ENCODE data around the gene SRRM2. TPM values are rescaled to one million over a fixed set of nuclear protein-coding genes. Genes with fewer than 3 reads are reported as not detected.

The SRRM2 gene
- total RNA-seq, 4 donors from 2014 or later: 545 to 3,500 (median 1,361) TPM

- 80% methylated on average over 18 of the region's 20 CpGs; no CpG with 5 or more reads in 1 of the 2 donors for WGBS, 2 donors (ENCODE audit: low coverage in 1 of 2)
- Histone ChIP-seq H3K4me1 (peaks cover 0 to 2% (median 0%) of the 10 kb centered on the region in 4 donors), H3K36me3 (peaks cover 0 to 21% (median 9%) of the 10 kb centered on the region in 4 donors), H3K27me3 (peaks cover 8% of the 10 kb centered on the region), H3K27ac (no peak overlapping the region), H3K4me3 (no peak overlapping the region), H3K9me3 (no peaks in the 10 kb centered on the region)
- no peak for DNase-seq
- in situ Hi-C loops (cut with MboI; ENCODE audit: low pct_ligation_motif_present in 1 of 4, low pct_unique_long_range_greater_than_20kb in 1 of 4, low sequenced_read_pairs in 3 of 4): no loop called here
- TF ChIP-seq, protein P1, sequence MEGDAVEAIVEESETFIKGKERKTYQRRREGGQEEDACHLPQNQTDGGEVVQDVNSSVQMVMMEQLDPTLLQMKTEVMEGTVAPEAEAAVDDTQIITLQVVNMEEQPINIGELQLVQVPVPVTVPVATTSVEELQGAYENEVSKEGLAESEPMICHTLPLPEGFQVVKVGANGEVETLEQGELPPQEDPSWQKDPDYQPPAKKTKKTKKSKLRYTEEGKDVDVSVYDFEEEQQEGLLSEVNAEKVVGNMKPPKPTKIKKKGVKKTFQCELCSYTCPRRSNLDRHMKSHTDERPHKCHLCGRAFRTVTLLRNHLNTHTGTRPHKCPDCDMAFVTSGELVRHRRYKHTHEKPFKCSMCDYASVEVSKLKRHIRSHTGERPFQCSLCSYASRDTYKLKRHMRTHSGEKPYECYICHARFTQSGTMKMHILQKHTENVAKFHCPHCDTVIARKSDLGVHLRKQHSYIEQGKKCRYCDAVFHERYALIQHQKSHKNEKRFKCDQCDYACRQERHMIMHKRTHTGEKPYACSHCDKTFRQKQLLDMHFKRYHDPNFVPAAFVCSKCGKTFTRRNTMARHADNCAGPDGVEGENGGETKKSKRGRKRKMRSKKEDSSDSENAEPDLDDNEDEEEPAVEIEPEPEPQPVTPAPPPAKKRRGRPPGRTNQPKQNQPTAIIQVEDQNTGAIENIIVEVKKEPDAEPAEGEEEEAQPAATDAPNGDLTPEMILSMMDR (IDR thresholded peaks at IDR 0.05): no peak
- TF ChIP-seq EP300 (IDR thresholded peaks at IDR 0.05; ENCODE audit: low read depth) (no peak), POLR2A (IDR thresholded peaks at IDR 0.05) (no peak), POLR2AphosphoS5 (IDR thresholded peaks at IDR 0.05) (no peak)
- intact Hi-C loops (cut with DNase I; ENCODE audit: low total_unique reads): no loop called here
These were observed 42.3 kb upstream of the SRRM2 start for GRCh38 chr16:2710021-2710710.

DNA sequence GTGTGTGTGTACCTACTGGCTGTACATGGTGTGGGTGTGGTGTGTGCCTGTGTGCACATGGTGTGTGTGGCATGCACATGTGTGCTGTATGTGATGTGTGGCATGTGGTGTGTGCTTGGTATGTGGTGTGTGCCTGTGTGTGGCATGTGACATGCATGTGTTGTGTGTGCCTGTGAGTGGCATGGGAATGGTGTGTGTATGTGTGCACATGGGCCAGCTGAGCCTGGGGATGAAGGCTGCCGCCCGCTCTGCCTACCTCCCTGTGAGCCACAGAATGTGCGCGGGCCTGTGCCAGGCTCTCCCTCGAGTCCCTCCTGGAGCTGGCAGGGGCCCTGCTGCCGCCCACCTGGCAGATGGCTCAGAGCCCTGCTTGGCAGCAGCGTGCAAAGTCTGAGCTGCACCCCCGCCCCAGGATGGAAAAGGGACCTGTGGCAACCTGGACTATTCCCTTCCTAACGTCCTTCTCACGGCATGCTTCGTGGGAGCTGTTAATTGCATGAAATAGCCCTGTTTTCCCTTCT lies 41.7 kb upstream of the SRRM2 start:
- in situ Hi-C loops (cut with MboI; ENCODE audit: low pct_ligation_motif_present in 1 of 4, low pct_unique_long_range_greater_than_20kb in 1 of 4, low sequenced_read_pairs in 3 of 4): no loop called here
- no peak overlapping the region for H3K4me3 ChIP-seq
- H3K27me3 ChIP-seq: peaks cover 11% of the 10 kb centered on the region
- H3K36me3 ChIP-seq: peaks cover 0 to 21% (median 9%) of the 10 kb centered on the region in 4 donors
- intact Hi-C loops (cut with DNase I; ENCODE audit: low total_unique reads): no loop called here
- TF ChIP-seq, protein P1 (IDR thresholded peaks at IDR 0.05): no peak
- TF ChIP-seq POLR2A (IDR thresholded peaks at IDR 0.05): peak; percentile 8
- no peak for TF ChIP-seq EP300 (IDR thresholded peaks at IDR 0.05; ENCODE audit: low read depth)
- no peak for TF ChIP-seq POLR2AphosphoS5 (IDR thresholded peaks at IDR 0.05)
- DNase-seq: no peak
- no peak overlapping the region for H3K27ac ChIP-seq
- no peaks in the 10 kb centered on the region for H3K9me3 ChIP-seq
- H3K4me1 ChIP-seq: peaks cover 0 to 9% (median 1%) of the 10 kb centered on the region in 4 donors
- 70% methylated on average over 11 of the region's 11 CpGs; no CpG with 5 or more reads in 1 of the 2 donors for WGBS, 2 donors (ENCODE audit: low coverage in 1 of 2)

DNA sequence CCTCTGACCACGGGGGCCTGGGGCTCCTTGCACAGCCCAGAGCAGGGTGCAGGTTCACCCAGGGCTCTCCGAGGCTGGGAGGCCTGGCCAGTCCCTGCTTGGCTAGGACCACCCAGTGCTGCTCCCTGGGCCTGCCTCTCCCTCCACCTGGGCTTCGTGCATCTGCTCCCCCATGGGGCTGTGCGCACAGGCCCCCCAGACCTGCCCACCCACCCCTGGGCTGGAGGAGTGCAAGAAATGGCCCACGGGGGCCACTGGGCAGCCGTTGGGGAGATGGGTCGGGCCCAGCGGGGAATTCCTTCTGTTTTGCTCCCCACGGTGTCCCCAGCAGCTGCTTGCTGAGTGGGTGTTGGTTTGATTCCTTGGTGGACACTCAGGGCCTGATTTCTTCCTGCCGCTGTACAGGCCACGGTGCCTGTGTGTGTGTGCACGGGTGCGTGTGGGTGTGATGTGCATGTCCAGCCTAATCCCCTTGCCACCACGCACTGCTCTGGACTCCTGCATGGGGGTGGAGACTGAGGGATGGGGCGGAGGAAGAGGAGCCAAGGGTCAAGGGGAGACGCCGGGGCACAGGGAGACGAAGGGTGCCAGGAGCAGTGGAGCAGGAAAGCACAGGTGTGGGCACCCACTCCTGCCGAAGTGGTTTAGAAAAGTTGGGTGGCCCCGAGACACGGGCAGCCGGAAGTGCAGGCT lies 40.9 kb upstream of the SRRM2 start:
- H3K4me3 ChIP-seq: no peak overlapping the region
- peaks cover 0 to 21% (median 9%) of the 10 kb centered on the region in 4 donors for H3K36me3 ChIP-seq
- peaks cover 0 to 9% (median 1%) of the 10 kb centered on the region in 4 donors for H3K4me1 ChIP-seq
- WGBS, 2 donors (ENCODE audit: low coverage in 1 of 2): 46% methylated on average over 20 of the region's 22 CpGs; no CpG with 5 or more reads in 1 of the 2 donors
- DNase-seq: no peak
- TF ChIP-seq, protein P1 (IDR thresholded peaks at IDR 0.05): no peak
- TF ChIP-seq POLR2AphosphoS5 (IDR thresholded peaks at IDR 0.05) (no peak), EP300 (IDR thresholded peaks at IDR 0.05; ENCODE audit: low read depth) (no peak), POLR2A (IDR thresholded peaks at IDR 0.05) (no peak)
- intact Hi-C loops (cut with DNase I; ENCODE audit: low total_unique reads) (no loop called here), in situ Hi-C loops (cut with MboI; ENCODE audit: low pct_ligation_motif_present in 1 of 4, low pct_unique_long_range_greater_than_20kb in 1 of 4, low sequenced_read_pairs in 3 of 4) (no loop called here)
- no peak overlapping the region for H3K27ac ChIP-seq
- H3K9me3 ChIP-seq: no peaks in the 10 kb centered on the region
- H3K27me3 ChIP-seq: peaks cover 18% of the 10 kb centered on the region

- 57% methylated on average over 11 of the region's 14 CpGs; no CpG with 5 or more reads in 1 of the 2 donors for WGBS, 2 donors (ENCODE audit: low coverage in 1 of 2)
- TF ChIP-seq, protein P1 (IDR thresholded peaks at IDR 0.05): no peak
- no peak for TF ChIP-seq EP300 (IDR thresholded peaks at IDR 0.05; ENCODE audit: low read depth)
- TF ChIP-seq POLR2AphosphoS5 (IDR thresholded peaks at IDR 0.05): no peak
- no peak for TF ChIP-seq POLR2A (IDR thresholded peaks at IDR 0.05)
- in situ Hi-C loops (cut with MboI; ENCODE audit: low pct_ligation_motif_present in 1 of 4, low pct_unique_long_range_greater_than_20kb in 1 of 4, low sequenced_read_pairs in 3 of 4): no loop called here
These were observed 40.4 kb upstream of the SRRM2 start for GRCh38 chr16:2712063-2712441.

More at GRCh38 chr16:2712063-2712441, 40.4 kb upstream of the SRRM2 start:
- Histone ChIP-seq H3K4me1 (peaks cover 0 to 9% (median 1%) of the 10 kb centered on the region in 4 donors), H3K36me3 (peaks cover 0 to 19% (median 9%) of the 10 kb centered on the region in 4 donors), H3K27ac (no peak overlapping the region), H3K9me3 (no peaks in the 10 kb centered on the region), H3K4me3 (no peak overlapping the region), H3K27me3 (peaks cover 19% of the 10 kb centered on the region)
- intact Hi-C loops (cut with DNase I; ENCODE audit: low total_unique reads): no loop called here
- DNase-seq: no peak

All from transverse colon (tissue), 4 donors.